OCI-LY1 (cell line): ENCODE measurements around the gene NOXO1.

Source experiments
- CTCF ChIP-seq: fragments of 200-600 bp; sonication (generic), shearing (Covaris generic); IDR thresholded peaks from 2 replicates; pipeline ENCODE4 v1.5.1; 2017; ENCODE audit warnings: mild to moderate bottlenecking, antibody characterized with exemption, low read length, moderate library complexity, mixed read lengths
- EZH2 ChIP-seq: fragments of 200-600 bp; sonication (generic), shearing (Covaris generic); IDR thresholded peaks from 2 replicates; pipeline ENCODE4 v1.8.0; 2017; ENCODE audit warnings: borderline replicate concordance, mixed run types, mild to moderate bottlenecking, antibody characterized with exemption, low read length, moderate library complexity, mixed read lengths

- TF ChIP-seq CTCF: no peak
- TF ChIP-seq EZH2: no peak
Measured at GRCh38 chr16:2008631-2009163, 27.4 kb upstream of the NOXO1 start.
